WI38 (cell line): ENCODE data around the gene FCRL1.

Experiments
- H3K4me3 ChIP-seq: 2 replicates; pipeline ENCODE4 v1.5.1; 2011; ENCODE audit warnings: low read depth, mild to moderate bottlenecking, control low read depth, low read length
- CTCF ChIP-seq: IDR thresholded peaks from 2 replicates; pipeline ENCODE4 v1.5.1; 2012; ENCODE audit warnings: low read depth, mild to moderate bottlenecking, control low read depth, low read length

Gene FCRL1

GRCh38 chr1:157766792-157767191, 53.1 kb downstream of the FCRL1 start:
- H3K4me3 ChIP-seq, result no peak overlapping the region
- no peak for TF ChIP-seq CTCF

- no peak for TF ChIP-seq CTCF
Observed at GRCh38 chr1:157758018-157758417, 61.9 kb downstream of the FCRL1 start.

GRCh38 chr1:157753611-157754010, 66.3 kb downstream of the FCRL1 start:
- H3K4me3 ChIP-seq, result no peak overlapping the region
- TF ChIP-seq CTCF, result no peak

More at GRCh38 chr1:157758018-157758417, 61.9 kb downstream of the FCRL1 start:
- no peak overlapping the region for H3K4me3 ChIP-seq

GRCh38 chr1:157751283-157751682, 68.6 kb downstream of the FCRL1 start:
- no peak overlapping the region for H3K4me3 ChIP-seq
- no peak for TF ChIP-seq CTCF

GRCh38 chr1:157748262-157748817, 71.6 kb downstream of the FCRL1 start:
- H3K4me3 ChIP-seq, result no peak overlapping the region
- no peak for TF ChIP-seq CTCF
